ENCODE data around the gene IDH1.

Gene IDH1

GRCh38 chr2:208294482-208295024 lies 39.7 kb upstream of the IDH1 start:
- no peak for TF ChIP-seq CTCF (IDR thresholded peaks at IDR 0.05; ENCODE audit: low read depth, low read length, missing control alignments)
- DNase-seq (ENCODE audit: low read depth), result no peak
- in situ Hi-C loops (cut with HindIII; ENCODE audit: low sequenced_read_pairs), result no loop called here
- no peak overlapping the region for H3K4me3 ChIP-seq (ENCODE audit: low read depth, low read length)

DNA sequence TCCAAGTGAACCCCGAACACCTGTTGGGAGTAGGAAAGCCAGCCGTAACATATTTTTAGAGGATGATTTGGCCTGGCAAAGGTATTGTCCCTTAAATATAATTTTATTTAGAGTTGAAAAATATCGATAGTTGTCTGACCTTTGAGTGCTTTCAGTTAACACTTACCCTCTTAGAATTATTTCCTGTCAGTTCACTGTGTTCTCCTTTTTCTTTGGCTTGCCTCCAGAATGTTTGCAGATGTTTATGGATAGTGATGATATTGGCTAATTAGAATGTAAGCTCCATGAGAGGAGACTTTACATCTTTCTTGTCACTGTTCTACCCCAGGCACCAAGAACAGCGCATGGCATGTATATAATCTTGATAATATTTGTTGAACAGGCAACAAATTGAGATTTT lies 31.0 kb upstream of the IDH1 start:
- H3K4me3 ChIP-seq (ENCODE audit: low read depth, low read length), result no peak overlapping the region

DNA sequence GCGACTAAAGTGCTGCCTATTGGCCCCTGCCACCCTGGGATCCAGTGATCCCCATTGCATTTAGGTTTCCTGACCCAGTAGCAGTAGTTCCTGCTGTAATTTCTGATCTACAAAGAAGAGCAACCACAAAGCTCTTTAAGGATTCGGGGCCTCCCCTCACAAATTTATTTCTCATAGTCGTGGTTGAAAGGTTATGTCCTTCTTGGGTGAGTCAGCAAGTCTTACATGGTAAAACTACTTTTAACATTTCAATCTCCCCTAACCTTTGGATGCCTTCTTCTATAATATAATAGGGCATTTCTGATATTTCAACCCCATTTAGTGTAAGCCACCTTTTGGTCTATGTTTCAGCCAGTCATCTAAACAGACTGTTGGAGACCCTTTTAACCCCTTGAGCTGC lies 26.1 kb upstream of the IDH1 start:
- in situ Hi-C loops (cut with HindIII; ENCODE audit: low sequenced_read_pairs), result no loop called here
- no peak for TF ChIP-seq CTCF (IDR thresholded peaks at IDR 0.05; ENCODE audit: low read depth, low read length, missing control alignments)
- H3K4me3 ChIP-seq (ENCODE audit: low read depth, low read length), result no peak overlapping the region
- peak; percentile 60 for DNase-seq (ENCODE audit: low read depth)

More for the DNA sequence above, 31.0 kb upstream of the IDH1 start:
- in situ Hi-C loops (cut with HindIII; ENCODE audit: low sequenced_read_pairs), result no loop called here
- no peak for DNase-seq (ENCODE audit: low read depth)
- no peak for TF ChIP-seq CTCF (IDR thresholded peaks at IDR 0.05; ENCODE audit: low read depth, low read length, missing control alignments)

- no peak for DNase-seq (ENCODE audit: low read depth)
- in situ Hi-C loops (cut with HindIII; ENCODE audit: low sequenced_read_pairs), result no loop called here
- no peak overlapping the region for H3K4me3 ChIP-seq (ENCODE audit: low read depth, low read length)
- TF ChIP-seq CTCF (IDR thresholded peaks at IDR 0.05; ENCODE audit: low read depth, low read length, missing control alignments), result no peak
Measured at GRCh38 chr2:208280234-208280633, 25.4 kb upstream of the IDH1 start.

GRCh38 chr2:208279236-208279635 lies 24.4 kb upstream of the IDH1 start:
- in situ Hi-C loops (cut with HindIII; ENCODE audit: low sequenced_read_pairs), result no loop called here
- TF ChIP-seq CTCF (IDR thresholded peaks at IDR 0.05; ENCODE audit: low read depth, low read length, missing control alignments), result no peak
- H3K4me3 ChIP-seq (ENCODE audit: low read depth, low read length), result no peak overlapping the region
- no peak for DNase-seq (ENCODE audit: low read depth)

- TF ChIP-seq CTCF (IDR thresholded peaks at IDR 0.05; ENCODE audit: low read depth, low read length, missing control alignments), result no peak
- DNase-seq (ENCODE audit: low read depth), result no peak
- in situ Hi-C loops (cut with HindIII; ENCODE audit: low sequenced_read_pairs), result no loop called here
- H3K4me3 ChIP-seq (ENCODE audit: low read depth, low read length), result no peak overlapping the region
Measured at GRCh38 chr2:208278549-208278948, 23.7 kb upstream of the IDH1 start.

DNA sequence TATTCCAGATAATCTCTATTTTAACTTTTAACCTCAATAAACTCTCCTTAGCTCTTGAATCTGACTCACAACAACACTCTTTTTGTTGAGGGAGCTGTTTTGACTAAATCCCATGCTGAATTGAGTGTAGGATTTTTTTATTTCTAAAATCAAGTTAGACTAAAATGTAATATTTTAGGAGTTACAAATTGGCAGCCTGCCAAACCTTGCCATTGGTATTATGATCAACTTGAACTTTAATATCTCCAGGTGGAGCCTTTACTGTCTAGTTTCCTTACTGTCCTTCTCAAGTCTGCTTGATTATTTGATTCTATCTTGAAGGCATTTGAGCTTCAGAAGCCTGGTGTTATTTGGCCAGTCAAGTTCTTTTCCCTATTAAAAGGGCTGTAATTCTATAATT lies 19.9 kb upstream of the IDH1 start:
- in situ Hi-C loops (cut with HindIII; ENCODE audit: low sequenced_read_pairs), result no loop called here
- no peak for TF ChIP-seq CTCF (IDR thresholded peaks at IDR 0.05; ENCODE audit: low read depth, low read length, missing control alignments)
- DNase-seq (ENCODE audit: low read depth), result no peak
- H3K4me3 ChIP-seq (ENCODE audit: low read depth, low read length), result no peak overlapping the region

All from astrocyte of the cerebellum (primary cell).